ENCODE data around the gene RAPGEF4. TPM values are rescaled to one million over a fixed set of nuclear protein-coding genes. Genes with fewer than 3 reads are reported as not detected.

RAPGEF4 gene
- total and polyA plus RNA-seq, 9 of the 15 experiments (the other 6 are each of a cell fraction or from before 2014, with no cell fraction given) = 0.04 to 0.33 (median 0.13) TPM; not detected in 6

- in situ Hi-C loops (cut with MboI) (no loop called here), intact Hi-C loops (cut with micrococcal nuclease) (no loop called here)
- H3K9me3 ChIP-seq (replicated peaks; ENCODE audit: control insufficient read depth, insufficient read depth, low read depth, low read length) = no peaks in the 10 kb centered on the region
- CTCF ChIA-PET (ENCODE audit: low intra/inter-chr PET ratio) = no interaction called here
- no peak overlapping the region for H3K9ac ChIP-seq (ENCODE audit: insufficient read depth in 1 of 2, low read depth in 2 of 2, low read length in 2 of 2)
- H4K20me1 ChIP-seq (replicated peaks; ENCODE audit: control insufficient read depth, insufficient read depth, low read length) = no peaks in the 10 kb centered on the region
- no peak overlapping the region for H3K27ac ChIP-seq (ENCODE audit: extremely low read depth, low read depth, low read length)
- no peaks in the 10 kb centered on the region for H3K4me1 ChIP-seq (replicated peaks in 1 of 2; ENCODE audit: control insufficient read depth in 2 of 2, insufficient read depth in 2 of 2, low read length in 2 of 2)
- H3K36me3 ChIP-seq (ENCODE audit: control insufficient read depth, insufficient read depth, low read length) = no peaks in the 10 kb centered on the region
- no peak overlapping the region for H3K4me3 ChIP-seq
- no peaks in the 10 kb centered on the region for H3K9me1 ChIP-seq (ENCODE audit: control insufficient read depth, insufficient read depth, low read length)
- no TSS peak for BruUV-seq (replicated peaks)
- no peak overlapping the region for H2AFZ ChIP-seq (ENCODE audit: low read depth, low read length)
- H3K79me2 ChIP-seq (ENCODE audit: control insufficient read depth, insufficient read depth, low read length) = no peaks in the 10 kb centered on the region
- POLR2A ChIA-PET = interaction anchor here (0.6 to 1.0 kb wide), 4 partner anchors 8 to 113 kb away, joined by 3 to 4 read pairs (median 4); no protein-coding TSS in a partner anchor
- DNase-seq (ENCODE audit: extremely low read depth in 1 of 4, low spot score in 3 of 4) (no peak), ATAC-seq (no peak), FAIRE-seq (no peak)
- peaks cover 28 to 29% of the 10 kb centered on the region in 2 experiments; a peak in 4 of 5 replicates for H3K27me3 ChIP-seq (ENCODE audit: control insufficient read depth in 2 of 2, insufficient read depth in 2 of 2, low read length in 2 of 2)
- 0% methylated on average over 4 of the region's 4 CpGs for WGBS (ENCODE audit: insufficient coverage, low coverage, missing lambda C conversion rate)
- H3K4me2 ChIP-seq (ENCODE audit: insufficient read depth, low read length) = no peak overlapping the region
- TF ChIP-seq ZNF766 (CRISPR knock-in tag; conservative IDR thresholded peaks at IDR 0.05) (no peak), BRF1 (IDR thresholded peaks at IDR 0.05; ENCODE audit: borderline replicate concordance, extremely low read depth, insufficient read length) (no peak), CHAMP1 (IDR thresholded peaks at IDR 0.05) (no peak), TARDBP (IDR thresholded peaks at IDR 0.05) (no peak), CTCF (IDR thresholded peaks at IDR 0.05 in 2 of 3, conservative IDR thresholded peaks at IDR 0.05 in 1 of 3; ENCODE audit: insufficient read depth in 2 of 3, low read depth in 1 of 3, low read length in 3 of 3) (no peak), PBX2 (CRISPR knock-in tag; IDR thresholded peaks at IDR 0.05; ENCODE audit: low read depth) (no peak), PBX2 (tag; conservative IDR thresholded peaks at IDR 0.05; ENCODE audit: low read depth) (no peak), ZNF695 (CRISPR knock-in tag; IDR thresholded peaks at IDR 0.05) (no peak), ARNT (IDR thresholded peaks at IDR 0.05) (no peak), ZFP36 (IDR thresholded peaks at IDR 0.05; ENCODE audit: low read depth, low read length, partially characterized antibody) (no peak), TFE3 (CRISPR knock-in tag; IDR thresholded peaks at IDR 0.05) (no peak)
These were observed 321.2 kb downstream of the RAPGEF4 start for GRCh38 chr2:173056705-173057364.

All from K562 (cell line).